HG02938 (cell line): ENCODE results near the gene MCEE.
"Not testable (repeated sequence)": the region's sequence is repeated elsewhere in the genome, so short reads cannot be mapped to it uniquely, and the experiment has no call there.

ENCODE experiments used
- ATAC-seq: cut with Tn5 transposase; IDR thresholded peaks from one replicate; pipeline ENCODE4 v1.9.1; 2021; ENCODE audit warnings: mild to moderate bottlenecking, moderate library complexity; ENCODE audit not compliant: unreplicated experiment

Gene MCEE

GRCh38 chr2:71129114-71129901 is 721 bp downstream of the MCEE start:
- peak; percentile 2 for ATAC-seq

- no peak for ATAC-seq
These were observed 3.1 kb downstream of the MCEE start for GRCh38 chr2:71126957-71127356.

GRCh38 chr2:71125506-71126294 is 4.3 kb downstream of the MCEE start:
- ATAC-seq = no peak

GRCh38 chr2:71122387-71123298 is 7.4 kb downstream of the MCEE start:
- ATAC-seq = no peak

- no peak for ATAC-seq
These were observed 8.6 kb downstream of the MCEE start for GRCh38 chr2:71121479-71121878.

GRCh38 chr2:71120195-71120594 is 9.8 kb downstream of the MCEE start:
- ATAC-seq = no peak

- ATAC-seq = no peak
These were observed 13.0 kb downstream of the MCEE start for GRCh38 chr2:71117063-71117462.

GRCh38 chr2:71113843-71114242 is 16.2 kb downstream of the MCEE start:
- no peak for ATAC-seq

- no peak for ATAC-seq
These were observed 21.9 kb downstream of the MCEE start for GRCh38 chr2:71108091-71108490.

- not testable (repeated sequence) for ATAC-seq
These were observed 23.6 kb downstream of the MCEE start for GRCh38 chr2:71106463-71106862.

- no peak for ATAC-seq
These were observed 26.2 kb downstream of the MCEE start for GRCh38 chr2:71103809-71104208.

- ATAC-seq = no peak
These were observed 26.9 kb downstream of the MCEE start for GRCh38 chr2:71102981-71103681.

GRCh38 chr2:71101656-71102055 is 28.4 kb downstream of the MCEE start:
- no peak for ATAC-seq

- ATAC-seq = peak; percentile 70
These were observed 29.6 kb downstream of the MCEE start for GRCh38 chr2:71100195-71100964.

GRCh38 chr2:71092491-71093260 is 37.4 kb downstream of the MCEE start:
- ATAC-seq = not testable (repeated sequence)

- not testable (repeated sequence) for ATAC-seq
These were observed 38.2 kb downstream of the MCEE start for GRCh38 chr2:71091808-71092207.

GRCh38 chr2:71089475-71089874 is 40.6 kb downstream of the MCEE start:
- ATAC-seq = not testable (repeated sequence)

GRCh38 chr2:71085325-71086003 is 44.6 kb downstream of the MCEE start:
- not testable (repeated sequence) for ATAC-seq
